Midbrain (tissue), 1 donor: ENCODE measurements around the gene NAA38.
A peak's percentile ranks its signal among the peaks of the same experiment; 100 is the strongest.

Experiments
- DNase-seq: peaks from one replicate; lab custom pipeline; 2025; lab: John Stamatoyannopoulos, UW

The NAA38 gene

GRCh38 chr17:7841396-7841914 lies 15.9 kb downstream of the NAA38 start:
- DNase-seq, result peak; percentile 85

- DNase-seq, result no peak
These were observed 16.5 kb downstream of the NAA38 start for GRCh38 chr17:7840875-7841274.

GRCh38 chr17:7840441-7840840 lies 16.9 kb downstream of the NAA38 start:
- DNase-seq, result no peak

GRCh38 chr17:7839876-7840261 lies 17.5 kb downstream of the NAA38 start:
- DNase-seq, result no peak

- no peak for DNase-seq
These were observed 18.0 kb downstream of the NAA38 start for GRCh38 chr17:7839190-7839875.

- DNase-seq, result peak; percentile 31
These were observed 19.0 kb downstream of the NAA38 start for GRCh38 chr17:7838090-7839075.

GRCh38 chr17:7837408-7838088 lies 19.8 kb downstream of the NAA38 start:
- DNase-seq, result no peak

GRCh38 chr17:7836596-7837407 lies 20.6 kb downstream of the NAA38 start:
- DNase-seq, result peak; percentile 49

- peak; percentile 60 for DNase-seq
These were observed 21.4 kb downstream of the NAA38 start for GRCh38 chr17:7835814-7836595.

GRCh38 chr17:7834957-7835813 lies 22.2 kb downstream of the NAA38 start:
- DNase-seq, result peak; percentile 98

GRCh38 chr17:7834542-7834956 lies 22.8 kb downstream of the NAA38 start:
- DNase-seq, result no peak

GRCh38 chr17:7833795-7834541 lies 23.4 kb downstream of the NAA38 start, which contains the start of gene KDM6B:
KDM6B (plus strand) TSS chr17:7834217; CDS start chr17:7845555, 11,338 bp downstream.
- peak; percentile 81 for DNase-seq

- DNase-seq, result no peak
These were observed 24.2 kb downstream of the NAA38 start for GRCh38 chr17:7833011-7833794.

- DNase-seq, result no peak
These were observed 24.9 kb downstream of the NAA38 start for GRCh38 chr17:7832431-7832830.

- no peak for DNase-seq
These were observed 26.1 kb downstream of the NAA38 start for GRCh38 chr17:7831233-7831632.

- no peak for DNase-seq
These were observed 26.7 kb downstream of the NAA38 start for GRCh38 chr17:7830616-7831015.

GRCh38 chr17:7825206-7825990 lies 32.0 kb downstream of the NAA38 start:
- DNase-seq, result no peak
